ENCODE results near the gene SFSWAP.

SFSWAP gene

DNA sequence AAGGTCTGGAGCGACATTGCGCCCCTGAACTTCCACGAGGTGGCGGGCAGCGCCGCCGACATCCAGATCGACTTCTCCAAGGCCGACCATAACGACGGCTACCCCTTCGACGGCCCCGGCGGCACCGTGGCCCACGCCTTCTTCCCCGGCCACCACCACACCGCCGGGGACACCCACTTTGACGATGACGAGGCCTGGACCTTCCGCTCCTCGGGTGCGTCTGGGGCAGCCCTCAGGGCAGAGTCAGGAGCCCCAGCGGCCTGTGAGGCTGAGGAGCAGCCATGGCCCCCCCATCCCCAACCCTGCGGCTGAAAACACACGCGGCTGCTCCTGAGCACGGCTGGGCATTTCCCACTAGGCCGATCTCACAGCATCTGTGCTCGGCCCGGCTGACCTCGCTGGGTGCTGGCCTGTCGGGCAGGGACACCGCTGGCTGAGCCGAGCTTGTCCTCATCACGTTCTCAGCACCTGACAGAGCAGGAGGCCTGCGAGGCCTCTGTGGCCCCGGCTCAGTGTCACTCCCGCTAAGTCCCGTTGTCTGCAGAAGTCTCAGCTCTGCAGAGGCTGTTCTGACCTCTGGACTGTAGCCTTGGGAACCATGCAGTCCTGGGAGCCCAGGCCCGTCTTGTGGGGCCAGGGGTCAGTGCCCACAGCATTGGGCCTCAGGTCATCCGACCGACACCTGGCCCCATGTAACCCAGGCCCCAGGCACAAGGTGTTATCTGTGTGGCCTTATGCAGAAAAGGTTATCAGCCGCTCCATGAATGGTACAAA, 129.9 kb downstream of the SFSWAP start:
- no peak for DNase-seq

DNA sequence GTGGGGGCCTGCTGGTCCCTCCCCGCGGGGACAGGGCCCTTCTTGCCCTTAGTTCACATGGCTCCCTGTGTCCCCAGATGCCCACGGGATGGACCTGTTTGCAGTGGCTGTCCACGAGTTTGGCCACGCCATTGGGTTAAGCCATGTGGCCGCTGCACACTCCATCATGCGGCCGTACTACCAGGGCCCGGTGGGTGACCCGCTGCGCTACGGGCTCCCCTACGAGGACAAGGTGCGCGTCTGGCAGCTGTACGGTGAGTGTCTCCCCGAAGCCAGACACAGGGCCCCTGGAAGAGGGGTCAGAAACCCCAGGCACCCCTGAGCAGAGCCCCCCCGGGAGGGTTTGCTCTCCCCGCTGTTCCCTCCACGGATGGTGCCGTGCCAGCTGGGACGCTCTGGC, 130.7 kb downstream of the SFSWAP start:
- no peak for DNase-seq

DNA sequence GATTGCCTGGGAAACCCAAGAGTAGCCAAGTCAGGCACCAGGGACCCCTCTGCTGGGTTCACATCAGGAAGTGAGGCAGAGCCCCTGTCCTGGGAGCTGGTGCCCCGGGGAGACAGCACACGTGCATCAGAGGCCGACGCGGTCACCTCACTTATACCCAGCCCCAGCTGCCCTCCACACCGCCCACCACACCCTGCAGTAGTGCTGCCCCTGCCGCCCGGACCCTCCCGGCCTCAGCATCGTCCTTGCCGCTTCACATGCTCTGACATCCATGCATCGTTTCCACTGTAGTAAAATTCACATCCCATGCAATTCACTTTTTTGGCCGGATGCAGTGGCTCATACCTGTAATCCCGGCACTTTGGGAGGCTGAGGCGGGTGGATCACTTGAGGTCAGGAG, 131.3 kb downstream of the SFSWAP start:
- DNase-seq = no peak

DNA sequence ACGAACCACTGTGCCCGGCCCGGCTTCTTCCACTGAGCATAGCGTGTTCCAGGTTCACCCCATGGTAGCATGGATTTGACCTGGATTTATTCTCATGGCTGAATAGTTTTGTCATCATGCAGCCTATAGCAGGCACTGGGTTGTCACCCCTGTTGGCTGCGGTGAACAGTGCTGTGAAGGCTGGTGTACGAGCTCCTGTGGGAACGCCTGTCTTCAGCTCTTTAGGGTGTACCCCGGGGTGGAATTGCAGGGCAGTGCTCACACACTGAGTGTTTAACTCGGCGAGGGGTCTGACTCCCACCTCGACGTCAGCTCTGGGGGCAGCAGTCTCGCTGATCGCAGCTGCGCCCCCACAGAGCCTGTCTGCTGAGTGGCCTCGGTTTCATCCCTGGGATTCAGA, 132.6 kb downstream of the SFSWAP start:
- no peak for DNase-seq

DNA sequence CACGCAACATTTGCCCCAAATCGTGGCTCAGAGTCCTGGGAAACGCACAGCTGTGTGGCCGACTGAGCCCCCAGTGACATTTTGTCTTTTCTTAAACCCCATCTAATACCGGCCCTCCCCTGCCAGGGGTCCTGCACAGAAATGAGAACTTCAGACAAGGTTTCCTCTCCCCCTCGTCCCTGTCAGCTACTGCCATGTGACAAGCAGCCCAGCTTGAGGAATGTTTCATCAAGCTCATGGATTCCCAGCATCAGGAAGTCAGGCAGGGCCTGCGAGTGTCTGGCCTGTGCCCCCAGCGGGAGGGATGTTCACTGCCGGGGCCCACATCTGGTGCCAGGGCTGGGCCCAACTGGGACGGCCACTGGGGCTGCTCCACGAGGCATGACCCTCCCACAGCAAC, 133.2 kb downstream of the SFSWAP start:
- no peak for DNase-seq

DNA sequence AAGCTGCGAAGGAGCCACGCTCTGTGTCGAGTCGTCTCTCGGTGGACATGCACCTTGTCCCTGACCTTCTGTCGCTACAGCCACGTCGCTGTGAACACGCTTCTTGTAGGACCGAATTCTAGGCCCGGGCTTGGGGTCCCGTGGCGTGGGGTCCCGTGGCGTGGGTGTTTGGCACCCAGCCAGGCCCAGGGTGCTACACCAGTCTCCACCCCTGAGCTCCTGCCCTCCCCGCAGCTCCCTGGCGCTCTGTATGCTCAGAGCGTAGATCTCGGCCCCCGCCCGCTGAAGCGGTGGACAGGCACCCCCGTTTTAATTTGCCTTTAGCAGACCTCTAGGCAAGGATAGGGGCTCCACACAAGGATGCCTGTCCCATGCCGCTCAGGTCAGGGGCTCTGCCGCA, 133.8 kb downstream of the SFSWAP start:
- DNase-seq = no peak

DNA sequence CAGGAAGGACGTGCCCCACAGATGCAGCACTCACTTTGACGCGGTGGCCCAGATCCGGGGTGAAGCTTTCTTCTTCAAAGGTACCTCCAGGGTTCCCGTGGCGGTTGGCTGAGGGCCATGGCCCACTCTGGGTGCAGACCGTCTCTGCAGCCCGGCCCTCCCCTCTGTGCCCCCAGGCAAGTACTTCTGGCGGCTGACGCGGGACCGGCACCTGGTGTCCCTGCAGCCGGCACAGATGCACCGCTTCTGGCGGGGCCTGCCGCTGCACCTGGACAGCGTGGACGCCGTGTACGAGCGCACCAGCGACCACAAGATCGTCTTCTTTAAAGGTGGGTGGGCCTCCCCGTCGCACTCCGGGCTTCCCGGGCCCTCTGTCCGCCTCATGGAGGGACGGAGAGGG, 134.2 kb downstream of the SFSWAP start:
- DNase-seq = no peak

DNA sequence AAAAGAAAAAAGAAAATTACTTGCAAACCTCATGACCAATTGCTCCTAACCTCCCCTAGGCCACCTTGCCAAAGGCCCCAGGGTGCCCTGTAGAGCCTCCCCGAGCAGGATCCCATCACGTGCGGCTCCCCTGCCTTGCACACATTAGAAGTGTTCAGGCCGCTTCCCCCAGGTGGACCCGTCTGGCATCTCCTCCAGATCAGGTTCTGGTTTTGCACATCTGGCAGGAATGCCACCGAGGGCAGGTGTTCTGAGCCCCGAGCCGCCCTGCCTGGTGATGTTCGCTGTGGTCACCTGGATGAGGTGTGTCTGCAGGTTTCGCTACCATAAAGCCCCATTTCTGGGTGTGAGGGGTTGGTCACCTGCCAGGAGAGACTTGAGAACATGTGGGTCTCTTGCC, 136.6 kb downstream of the SFSWAP start:
- no peak for DNase-seq

DNA sequence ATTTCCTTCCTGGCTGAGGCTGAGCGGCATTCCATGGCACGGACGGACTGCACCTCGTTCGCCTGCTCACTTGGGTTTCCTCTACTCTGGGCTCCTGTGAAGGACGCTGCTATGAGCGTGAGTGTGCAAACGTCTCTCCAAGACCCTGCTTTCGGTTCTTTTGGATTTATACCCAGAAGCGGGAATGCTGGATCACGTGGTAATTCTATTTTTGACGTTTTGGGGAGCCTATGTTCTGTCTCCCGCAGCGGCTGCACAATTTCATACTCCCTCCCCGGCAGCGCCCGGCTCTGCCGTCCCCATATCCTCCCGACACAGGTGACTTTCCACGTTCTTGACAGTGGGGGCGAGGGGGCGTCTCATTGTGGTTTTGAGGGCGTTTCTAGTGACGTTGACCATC, 137.9 kb downstream of the SFSWAP start:
- DNase-seq = no peak

All from CD4-positive, alpha-beta T cell treated with Interferon gamma for 1 hour (primary cell).